H9 (cell line): Measurements from ENCODE around the gene VAV2. TPM values are rescaled to one million over a fixed set of nuclear protein-coding genes. Genes with fewer than 3 reads are reported as not detected.

Source experiments
- DNase-seq: peaks from one replicate; pipeline ENCODE4 v3.0.0-alpha.2; 2017
- H2AFZ ChIP-seq: one replicate; pipeline ENCODE4 v1.6.1; 2013; ENCODE audit warnings: mild to moderate bottlenecking, low read length, control low read depth, moderate library complexity
- H2AK5ac ChIP-seq: 2 replicates; pipeline ENCODE4 v1.6.1; 2013; ENCODE audit warnings: low read length, control low read depth, mixed read lengths; ENCODE audit not compliant: insufficient read length
- H2BK120ac ChIP-seq: one replicate; pipeline ENCODE4 v1.6.1; 2013; ENCODE audit warnings: low read depth, mild to moderate bottlenecking, low read length, control low read depth, inconsistent platforms; ENCODE audit not compliant: poor library complexity, severe bottlenecking
- H2BK12ac ChIP-seq: 2 replicates; pipeline ENCODE4 v1.6.1; 2013; ENCODE audit warnings: low read length, control low read depth, mixed read lengths, low read depth; ENCODE audit not compliant: insufficient read length
- H2BK15ac ChIP-seq: 2 replicates; pipeline ENCODE4 v1.6.1; 2013; ENCODE audit warnings: low read depth, low read length, control low read depth
- H2BK20ac ChIP-seq: one replicate; pipeline ENCODE4 v1.6.1; 2013; ENCODE audit warnings: low read depth, mild to moderate bottlenecking, low read length, control low read depth, inconsistent platforms; ENCODE audit not compliant: poor library complexity, severe bottlenecking
- H2BK5ac ChIP-seq: 2 replicates; pipeline ENCODE4 v1.6.1; 2013; ENCODE audit warnings: low read length, control low read depth, mixed read lengths; ENCODE audit not compliant: insufficient read length
- H3K14ac ChIP-seq: 2 replicates; pipeline ENCODE4 v1.6.1; 2013; ENCODE audit warnings: low read length, control low read depth; ENCODE audit not compliant: insufficient read depth
- H3K18ac ChIP-seq: 2 replicates; pipeline ENCODE4 v1.6.1; 2013; ENCODE audit warnings: low read depth, mild to moderate bottlenecking, mixed read lengths, low read length, control low read depth; ENCODE audit not compliant: insufficient read length
- H3K23ac ChIP-seq: 2 replicates; pipeline ENCODE4 v1.6.1; 2013; ENCODE audit warnings: low read length, control low read depth, mixed read lengths, low read depth; ENCODE audit not compliant: insufficient read length
- H3K23me2 ChIP-seq: 2 replicates; pipeline ENCODE4 v1.6.1; 2013; ENCODE audit warnings: low read depth, mild to moderate bottlenecking, mixed read lengths, low read length, control low read depth; ENCODE audit not compliant: insufficient read length, poor library complexity, severe bottlenecking
- H3K27ac ChIP-seq: 2 replicates; pipeline ENCODE4 v1.5.1; 2013; ENCODE audit warnings: low read length, control low read depth, mixed read lengths, low read depth; ENCODE audit not compliant: insufficient read length
- H3K27me3 ChIP-seq: 2 replicates; pipeline ENCODE4 v1.6.1; 2013; ENCODE audit warnings: low read length, control low read depth, inconsistent platforms; ENCODE audit not compliant: insufficient read depth
- H3K4ac ChIP-seq: 2 replicates; pipeline ENCODE4 v1.6.1; 2013; ENCODE audit warnings: low read depth, mild to moderate bottlenecking, control low read depth, inconsistent platforms, low read length, moderate library complexity
- H3K4me1 ChIP-seq: 2 replicates; pipeline ENCODE4 v1.6.1; 2013; ENCODE audit warnings: low read length, control low read depth, inconsistent platforms; ENCODE audit not compliant: insufficient read depth
- H3K4me2 ChIP-seq: 2 replicates; pipeline ENCODE4 v1.6.1; 2013; ENCODE audit warnings: low read length, control low read depth, mixed read lengths; ENCODE audit not compliant: insufficient read length, insufficient read depth
- H3K56ac ChIP-seq: 2 replicates; pipeline ENCODE4 v1.6.1; 2013; ENCODE audit warnings: low read depth, mild to moderate bottlenecking, mixed read lengths, low read length, control low read depth; ENCODE audit not compliant: insufficient read length
- H3K79me1 ChIP-seq: 2 replicates; pipeline ENCODE4 v1.6.1; 2013; ENCODE audit warnings: low read depth, mild to moderate bottlenecking, moderate library complexity, low read length, control low read depth, inconsistent platforms; ENCODE audit not compliant: insufficient read depth, poor library complexity, severe bottlenecking
- H3K79me2 ChIP-seq: 2 replicates; pipeline ENCODE4 v1.6.1; 2013; ENCODE audit warnings: low read length, control low read depth, inconsistent platforms; ENCODE audit not compliant: insufficient read depth
- H3K9ac ChIP-seq: 2 replicates; pipeline ENCODE4 v1.6.1; 2013; ENCODE audit warnings: low read length, control low read depth, mixed read lengths; ENCODE audit not compliant: insufficient read length; ENCODE audit errors: extremely low read depth
- H3K9me3 ChIP-seq: one replicate; pipeline ENCODE4 v1.6.1; 2013; ENCODE audit warnings: low read depth, low read length, inconsistent platforms; ENCODE audit not compliant: control insufficient read depth
- H3T11ph ChIP-seq: one replicate; pipeline ENCODE4 v1.6.1; 2013; ENCODE audit warnings: mild to moderate bottlenecking, low read length, control low read depth, inconsistent platforms
- H4K20me1 ChIP-seq: one replicate; pipeline ENCODE4 v1.6.1; 2013; ENCODE audit not compliant: control insufficient read depth, insufficient read length, insufficient read depth
- H4K5ac ChIP-seq: 2 replicates; pipeline ENCODE4 v1.6.1; 2013; ENCODE audit warnings: low read depth, mild to moderate bottlenecking, mixed read lengths, low read length, control low read depth; ENCODE audit not compliant: insufficient read length
- H4K8ac ChIP-seq: replicated peaks from 2 replicates; pipeline ENCODE4 v1.6.1; 2013; ENCODE audit warnings: low read length, control low read depth, mixed read lengths, low read depth; ENCODE audit not compliant: insufficient read length
- H4K91ac ChIP-seq: 2 replicates; pipeline ENCODE4 v1.6.1; 2013; ENCODE audit warnings: low read depth, mild to moderate bottlenecking, moderate library complexity, mixed read lengths, low read length, control low read depth; ENCODE audit not compliant: insufficient read length
- H3K27ac Mint-ChIP-seq, 3 experiments: 2 replicates in 2 of 3; 3 replicates in 1 of 3; pipeline ENCODE4 v1.8.0; 2020 to 2021; ENCODE audit warnings: mixed read lengths in 3 of 3, mild to moderate bottlenecking in 1 of 3, moderate library complexity in 1 of 3
- H3K27me3 Mint-ChIP-seq: 2 replicates; pipeline ENCODE4 v1.8.0; 2021; ENCODE audit warnings: low read depth, mild to moderate bottlenecking, moderate library complexity, mixed read lengths
- H3K36me3 Mint-ChIP-seq, 3 experiments: 2 replicates in 2 of 3; 3 replicates in 1 of 3; pipeline ENCODE4 v1.8.0; 2020 to 2021; ENCODE audit warnings: low read depth in 3 of 3, mixed read lengths in 3 of 3; ENCODE audit not compliant: insufficient read depth in 1 of 3
- H3K4me1 Mint-ChIP-seq, 2 experiments: 2 replicates each; pipeline ENCODE4 v1.8.0; 2020; ENCODE audit warnings: mixed read lengths in 2 of 2
- H3K4me3 Mint-ChIP-seq, 2 experiments: 2 replicates in 1 of 2; 3 replicates in 1 of 2; pipeline ENCODE4 v1.8.0; 2020 to 2021; ENCODE audit warnings: mild to moderate bottlenecking in 2 of 2, mixed read lengths in 2 of 2, moderate library complexity in 1 of 2
- H3K9me3 Mint-ChIP-seq, 2 experiments: 2 replicates in 1 of 2; 3 replicates in 1 of 2; pipeline ENCODE4 v1.8.0; 2020; ENCODE audit warnings: mild to moderate bottlenecking in 2 of 2, mixed read lengths in 2 of 2, moderate library complexity in 1 of 2
- WGBS: extraction: QIAGEN DNeasy Blood & Tissue Kit; methylation state at CpG from one replicate; pipeline ENCODE4 v1.1.7; 2013; ENCODE audit warnings: missing lambda C conversion rate, low lambda C conversion rate, mixed read lengths; ENCODE audit not compliant: insufficient read length; ENCODE audit errors: extremely low coverage; 5-methylcytosine and 5-hydroxymethylcytosine counted together
- total RNA-seq: library from RNA; stranded (reverse); gene quantifications from 2 replicates; pipeline ENCODE4 v1.2.1, GENCODE V29; 2021
- TF ChIP-seq, protein P1 (sequence below): fragments of 200-600 bp; sonication (generic); conservative IDR thresholded peaks from 3 replicates; pipeline ENCODE4 v1.8.0; 2021; ENCODE audit warnings: antibody characterized with exemption, mild to moderate bottlenecking

VAV2 gene
- total RNA-seq, 1 experiment from 2014 or later: 58.7 TPM

DNA sequence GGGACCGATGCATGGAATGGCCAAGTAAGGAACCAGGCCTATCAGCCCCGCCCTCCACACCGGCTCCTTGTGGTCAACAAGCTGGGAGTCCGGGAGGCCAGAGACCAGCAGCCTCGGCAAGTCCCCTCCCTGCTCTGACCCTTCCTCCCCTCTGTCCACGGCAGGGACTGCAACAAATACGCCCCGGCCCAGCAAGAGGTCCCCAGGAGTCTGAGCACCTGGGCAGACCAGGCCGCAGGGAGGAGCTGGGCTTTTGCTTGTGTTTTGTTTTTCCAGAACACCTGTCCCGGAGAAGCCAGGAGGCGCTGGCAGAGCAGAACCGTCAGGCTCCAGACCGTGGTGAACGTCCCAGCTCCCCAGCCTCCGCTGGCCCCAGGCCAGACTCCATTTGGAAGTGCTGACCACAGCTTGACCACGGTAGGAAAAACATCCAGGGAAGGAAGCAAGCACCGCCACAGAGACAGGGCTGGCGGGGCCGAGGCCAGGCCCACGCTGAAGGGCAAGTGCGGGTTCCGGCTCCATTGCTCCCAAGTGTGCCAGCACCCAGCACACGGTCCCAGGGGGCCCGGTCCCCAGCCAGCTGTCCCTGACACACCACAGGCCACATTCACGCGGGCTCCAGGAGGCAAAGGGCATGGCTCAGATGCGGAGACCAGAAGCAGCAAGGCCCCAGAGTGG, 56.7 kb downstream of the VAV2 start:
- no CpG with 5 or more reads among the region's 27 CpGs for WGBS
- H3K27ac Mint-ChIP-seq: no peak overlapping the region
- H2BK120ac ChIP-seq: no peak overlapping the region
- no peaks in the 10 kb centered on the region for H3K9me3 ChIP-seq
- H2BK5ac ChIP-seq: no peak overlapping the region
- no peak overlapping the region for H3K27ac ChIP-seq
- no peak overlapping the region for H3K56ac ChIP-seq
- no peaks in the 10 kb centered on the region for H3K79me1 ChIP-seq
- no peak overlapping the region for H4K5ac ChIP-seq
- no peak overlapping the region for H2BK20ac ChIP-seq
- no peak overlapping the region for H3K4me2 ChIP-seq
- H3T11ph ChIP-seq: no peak overlapping the region
- H2BK12ac ChIP-seq: no peak overlapping the region
- H2BK15ac ChIP-seq: no peak overlapping the region
- no peak overlapping the region for H4K91ac ChIP-seq
- H3K9me3 Mint-ChIP-seq: peaks cover 0 to 5% of the 10 kb centered on the region in 2 experiments; a peak in 3 of 5 replicates
- H3K79me2 ChIP-seq: peaks cover 2% of the 10 kb centered on the region; the same call in 1 of the 2 replicates
- H3K4me1 Mint-ChIP-seq: peaks cover 18 to 24% of the 10 kb centered on the region in 2 experiments
- TF ChIP-seq, protein P1, sequence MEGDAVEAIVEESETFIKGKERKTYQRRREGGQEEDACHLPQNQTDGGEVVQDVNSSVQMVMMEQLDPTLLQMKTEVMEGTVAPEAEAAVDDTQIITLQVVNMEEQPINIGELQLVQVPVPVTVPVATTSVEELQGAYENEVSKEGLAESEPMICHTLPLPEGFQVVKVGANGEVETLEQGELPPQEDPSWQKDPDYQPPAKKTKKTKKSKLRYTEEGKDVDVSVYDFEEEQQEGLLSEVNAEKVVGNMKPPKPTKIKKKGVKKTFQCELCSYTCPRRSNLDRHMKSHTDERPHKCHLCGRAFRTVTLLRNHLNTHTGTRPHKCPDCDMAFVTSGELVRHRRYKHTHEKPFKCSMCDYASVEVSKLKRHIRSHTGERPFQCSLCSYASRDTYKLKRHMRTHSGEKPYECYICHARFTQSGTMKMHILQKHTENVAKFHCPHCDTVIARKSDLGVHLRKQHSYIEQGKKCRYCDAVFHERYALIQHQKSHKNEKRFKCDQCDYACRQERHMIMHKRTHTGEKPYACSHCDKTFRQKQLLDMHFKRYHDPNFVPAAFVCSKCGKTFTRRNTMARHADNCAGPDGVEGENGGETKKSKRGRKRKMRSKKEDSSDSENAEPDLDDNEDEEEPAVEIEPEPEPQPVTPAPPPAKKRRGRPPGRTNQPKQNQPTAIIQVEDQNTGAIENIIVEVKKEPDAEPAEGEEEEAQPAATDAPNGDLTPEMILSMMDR: no peak
- no peak overlapping the region for H2AK5ac ChIP-seq
- H4K20me1 ChIP-seq: no peaks in the 10 kb centered on the region
- no peak overlapping the region for H2AFZ ChIP-seq
- no peak for DNase-seq
- peaks cover 15 to 38% (median 23%) of the 10 kb centered on the region in 3 experiments; a peak in 6 of 7 replicates for H3K36me3 Mint-ChIP-seq
- H4K8ac ChIP-seq: no peak overlapping the region
- no peaks in the 10 kb centered on the region for H3K4me1 ChIP-seq
- H3K4me3 Mint-ChIP-seq: no peak overlapping the region
- H3K27me3 ChIP-seq: no peaks in the 10 kb centered on the region
- H3K4ac ChIP-seq: no peak overlapping the region
- H3K27me3 Mint-ChIP-seq: no peaks in the 10 kb centered on the region
- H3K23me2 ChIP-seq: no peaks in the 10 kb centered on the region
- no peak overlapping the region for H3K23ac ChIP-seq
- H3K9ac ChIP-seq: no peak overlapping the region
- H3K14ac ChIP-seq: no peak overlapping the region; the same call in 1 of the 2 replicates
- H3K18ac ChIP-seq: no peak overlapping the region
